K562 (cell line): ENCODE data around the gene SLC2A8. TPM values are rescaled to one million over a fixed set of nuclear protein-coding genes. Genes with fewer than 3 reads are reported as not detected.

Source experiments
- ATAC-seq: fragments of 200-7000 bp; cut with Tn5 transposase; 3 replicates; pipeline ENCODE4 v1.9.1; 2020; ENCODE audit warnings: moderate library complexity
- BruUV-seq: library from RNA; stranded (reverse); fragments of 400-500 nt; replicated peaks from 2 replicates; lab custom pipeline; 2021; lab: Mats Ljungman, UMichigan
- CTCF ChIA-PET: fragments of 300-600 bp; formaldehyde crosslinking; extraction: SDS; loops from one replicate; lab custom pipeline; 2021; ENCODE audit warnings: low intra/inter-chr PET ratio; lab: Yijun Ruan, JAX
- POLR2A ChIA-PET: fragments of 300-600, 350-650 bp; sonication (Branson Sonifier 250); formaldehyde crosslinking; extraction: SDS; loops from one replicate; lab custom pipeline; 2021; ENCODE audit warnings: antibody characterized with exemption, inconsistent platforms; lab: Yijun Ruan, JAX
- DNase-seq, 4 experiments: peaks; one replicate each; pipeline versions ENCODE4 v3.0.0 to v3.0.0-alpha.2; 2011 to 2018; ENCODE audit warnings: low spot score in 3 of 4, mixed read lengths in 3 of 4; ENCODE audit errors: extremely low read depth in 1 of 4
- FAIRE-seq: peaks from 2 replicates; lab custom pipeline; 2011; peaks lifted over from hg19 to GRCh38; lab: Jason Lieb, UNC
- H2AFZ ChIP-seq: 2 replicates; pipeline ENCODE4 v1.6.0; 2011; ENCODE audit warnings: low read depth, low read length, control low read depth, inconsistent platforms
- H3K27ac ChIP-seq: fragments of 200-600 bp; 3 replicates; pipeline ENCODE4 v1.8.0; 2011; ENCODE audit warnings: low read depth, mild to moderate bottlenecking, control low read depth, inconsistent platforms, low read length, moderate library complexity, mixed read lengths; ENCODE audit errors: extremely low read depth
- H3K27me3 ChIP-seq, 2 experiments: fragments of 300-600 bp in 1 of 2; 2 replicates in 1 of 2; 3 replicates in 1 of 2; pipeline versions ENCODE4 v1.6.0 to v1.8.0; 2011; ENCODE audit warnings: inconsistent platforms in 2 of 2, low read length in 2 of 2, mild to moderate bottlenecking in 1 of 2, mixed read lengths in 1 of 2, moderate library complexity in 1 of 2; ENCODE audit not compliant: control insufficient read depth in 2 of 2, insufficient read depth in 2 of 2
- H3K36me3 ChIP-seq: fragments of 300-600 bp; 3 replicates; pipeline ENCODE4 v1.8.0; 2011; ENCODE audit warnings: mild to moderate bottlenecking, low read length, inconsistent platforms; ENCODE audit not compliant: control insufficient read depth, insufficient read depth
- H3K4me1 ChIP-seq, 2 experiments: fragments of 200-600 bp in 1 of 2; replicated peaks in 1 of 2; 2 replicates in 1 of 2; 3 replicates in 1 of 2; pipeline versions ENCODE4 v1.5.1 to v1.8.0; 2011; ENCODE audit warnings: inconsistent platforms in 2 of 2, low read length in 2 of 2, mild to moderate bottlenecking in 1 of 2, mixed read lengths in 1 of 2, moderate library complexity in 1 of 2; ENCODE audit not compliant: control insufficient read depth in 2 of 2, insufficient read depth in 2 of 2
- H3K4me2 ChIP-seq: 2 replicates; pipeline ENCODE4 v1.6.1; 2011; ENCODE audit warnings: low read length, control low read depth, inconsistent platforms, mixed read lengths; ENCODE audit not compliant: insufficient read depth
- H3K4me3 ChIP-seq: fragments of 200-600 bp; sonication (generic), shearing (Covaris generic); 2 replicates; pipeline ENCODE4 v1.5.1; 2016; ENCODE audit warnings: control low read depth, inconsistent platforms
- H3K79me2 ChIP-seq: fragments of 200-600 bp; 3 replicates; pipeline ENCODE4 v1.8.0; 2011; ENCODE audit warnings: low read length, inconsistent platforms; ENCODE audit not compliant: control insufficient read depth, insufficient read depth
- H3K9ac ChIP-seq, 2 experiments: 2 replicates each; pipeline versions ENCODE4 v1.6.0 to v1.6.1; 2011; ENCODE audit warnings: low read depth in 2 of 2, low read length in 2 of 2, control low read depth in 1 of 2, inconsistent platforms in 1 of 2, mild to moderate bottlenecking in 1 of 2, mixed read lengths in 1 of 2; ENCODE audit not compliant: insufficient read depth in 1 of 2
- H3K9me1 ChIP-seq: one replicate; pipeline ENCODE4 v1.6.0; 2011; ENCODE audit warnings: inconsistent platforms, mild to moderate bottlenecking, low read length, moderate library complexity; ENCODE audit not compliant: control insufficient read depth, insufficient read depth
- H3K9me3 ChIP-seq: replicated peaks from 2 replicates; pipeline ENCODE4 v1.5.1; 2011; ENCODE audit warnings: low read depth, low read length, inconsistent platforms; ENCODE audit not compliant: control insufficient read depth, insufficient read depth
- H4K20me1 ChIP-seq: replicated peaks from 2 replicates; pipeline ENCODE4 v1.6.1; 2011; ENCODE audit warnings: low read length, inconsistent platforms, mixed read lengths; ENCODE audit not compliant: control insufficient read depth, insufficient read depth
- CBX3 ChIP-seq, 2 experiments: IDR thresholded peaks; 1 replicate in 1 of 2; 2 replicates in 1 of 2; pipeline ENCODE4 v1.6.1; 2012; ENCODE audit warnings: inconsistent platforms in 2 of 2, low read length in 2 of 2, borderline replicate concordance in 1 of 2, control low read depth in 1 of 2
- DNMT1 ChIP-seq: fragments of 450-650 bp; IDR thresholded peaks from 2 replicates; pipeline ENCODE4 v1.6.1; 2016; ENCODE audit warnings: antibody characterized with exemption, mild to moderate bottlenecking
- GTF2A2 ChIP-seq: IDR thresholded peaks from 2 replicates; pipeline ENCODE4 v1.6.1; 2016; ENCODE audit warnings: mild to moderate bottlenecking, missing genetic modification characterization, missing compliant biosample characterization
- MECOM ChIP-seq: fragments of 250-450 bp; sonication (Bioruptor Pico); IDR thresholded peaks from 2 replicates; pipeline ENCODE4 v1.8.0; 2022; ENCODE audit warnings: inconsistent platforms
- SP2 ChIP-seq: IDR thresholded peaks from 2 replicates; pipeline ENCODE4 v1.6.1; 2011; ENCODE audit warnings: mild to moderate bottlenecking, low read depth, low read length, moderate library complexity; ENCODE audit not compliant: poor library complexity, severe bottlenecking; ENCODE audit errors: extremely low read depth
- TBP ChIP-seq: optimal IDR thresholded peaks from 2 replicates; pipeline ENCODE3; 2011; ENCODE audit warnings: low read depth, low read length, improper control_type of control experiment
- ZFX ChIP-seq: sonication (generic); formaldehyde crosslinking; IDR thresholded peaks from 2 replicates; pipeline ENCODE4 v1.8.0; 2022; ENCODE audit warnings: mild to moderate bottlenecking, missing genetic modification reagents, moderate library complexity
- ZNF561 ChIP-seq: fragments of 450-650 bp; formaldehyde crosslinking; conservative IDR thresholded peaks from 2 replicates; pipeline ENCODE4 v1.4.0; 2020; ENCODE audit warnings: mild to moderate bottlenecking, moderate library complexity
- ZNF583 ChIP-seq: fragments of 250-450 bp; sonication (Bioruptor Pico); IDR thresholded peaks from 2 replicates; pipeline ENCODE4 v1.4.0; 2020
- WGBS: fragments of 100-300 bp; shearing (Covaris generic); methylation state at CpG from one replicate; pipeline ENCODE4 v1.1.6; 2016; ENCODE audit warnings: low coverage, mixed read lengths; ENCODE audit not compliant: insufficient coverage; ENCODE audit errors: missing lambda C conversion rate; 5-methylcytosine and 5-hydroxymethylcytosine counted together
- in situ Hi-C: fragments of 300-500 bp; cut with MboI; formaldehyde crosslinking; loops from 4 replicates; pipeline ENCODE4 v1.15.0; 2018; ENCODE audit warnings: inconsistent platforms, mixed read lengths
- intact Hi-C: fragments of 100-400 bp; cut with micrococcal nuclease; formaldehyde crosslinking; loops from 2 replicates; pipeline ENCODE4 v1.14.2; 2022
- polyA plus RNA-seq, 8 experiments: library from polyadenylated mRNA; depleted of rRNA in 4 of 8; stranded (reverse) in 5 of 8; unstranded in 3 of 8; fragments of >200 nt; fragmentation: Nextera tagmentation in 2 of 8; fragmentation: Illumina TruSeq in 1 of 8; extraction: Ambion mirVana in 2 of 8; extraction: Trizol in 1 of 8; gene quantifications; 2 replicates each; pipeline versions ENCODE4 v1.2.1 to v1.2.3, GENCODE V29; 2011 to 2014; ENCODE audit warnings: inconsistent platforms in 1 of 8, missing spikeins in 1 of 8
- total RNA-seq, 7 experiments: library from RNA; depleted of rRNA in 6 of 7; stranded (reverse); fragments of >200 nt in 6 of 7; fragmentation: Illumina TruSeq in 2 of 7; extraction: Trizol in 2 of 7; gene quantifications; 2 replicates each; pipeline versions ENCODE4 v1.2.1 to v1.2.3, GENCODE V29; 2011 to 2021; ENCODE audit warnings: low replicate concordance in 1 of 7
- TF ChIP-seq, protein P1 (sequence below): sonication (generic); IDR thresholded peaks from 2 replicates; pipeline ENCODE4 v1.6.1; 2016
- TF ChIP-seq, protein P2 (sequence below): fragments of 450-650 bp; IDR thresholded peaks from 2 replicates; pipeline ENCODE4 v1.6.1; 2016; ENCODE audit warnings: low read depth

SLC2A8 gene
- total and polyA plus RNA-seq, 9 of the 15 experiments (the other 6 are each of a cell fraction or from before 2014, with no cell fraction given), result 0.13 to 12.9 (median 5.2) TPM

DNA sequence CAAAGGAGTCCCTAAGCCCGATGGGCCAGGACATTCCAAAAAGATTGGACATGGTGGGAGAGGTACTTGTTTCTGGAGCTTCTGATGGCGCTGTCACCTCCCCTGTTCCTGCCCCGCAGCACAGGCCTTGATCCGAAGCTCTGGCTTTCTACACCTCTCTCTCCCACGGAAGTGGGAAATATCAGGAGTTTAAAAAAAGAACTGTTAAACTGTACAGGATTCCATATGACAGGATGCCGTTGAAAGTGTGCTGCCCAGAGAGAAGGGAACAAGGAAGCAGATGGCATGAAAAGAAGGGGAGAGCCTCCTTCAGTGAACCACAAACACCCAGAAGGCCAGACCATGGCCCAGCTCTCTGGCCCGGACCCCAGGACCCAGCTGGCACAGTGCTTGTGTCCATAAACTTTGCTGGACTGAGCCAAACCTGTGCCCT lies 26.8 kb upstream of the SLC2A8 start (continued):
- TF ChIP-seq TBP, result no peak
- TF ChIP-seq, protein P1, sequence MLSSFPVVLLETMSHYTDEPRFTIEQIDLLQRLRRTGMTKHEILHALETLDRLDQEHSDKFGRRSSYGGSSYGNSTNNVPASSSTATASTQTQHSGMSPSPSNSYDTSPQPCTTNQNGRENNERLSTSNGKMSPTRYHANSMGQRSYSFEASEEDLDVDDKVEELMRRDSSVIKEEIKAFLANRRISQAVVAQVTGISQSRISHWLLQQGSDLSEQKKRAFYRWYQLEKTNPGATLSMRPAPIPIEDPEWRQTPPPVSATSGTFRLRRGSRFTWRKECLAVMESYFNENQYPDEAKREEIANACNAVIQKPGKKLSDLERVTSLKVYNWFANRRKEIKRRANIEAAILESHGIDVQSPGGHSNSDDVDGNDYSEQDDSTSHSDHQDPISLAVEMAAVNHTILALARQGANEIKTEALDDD, result no peak
- TF ChIP-seq, all 486 proteins: peak for 0

DNA sequence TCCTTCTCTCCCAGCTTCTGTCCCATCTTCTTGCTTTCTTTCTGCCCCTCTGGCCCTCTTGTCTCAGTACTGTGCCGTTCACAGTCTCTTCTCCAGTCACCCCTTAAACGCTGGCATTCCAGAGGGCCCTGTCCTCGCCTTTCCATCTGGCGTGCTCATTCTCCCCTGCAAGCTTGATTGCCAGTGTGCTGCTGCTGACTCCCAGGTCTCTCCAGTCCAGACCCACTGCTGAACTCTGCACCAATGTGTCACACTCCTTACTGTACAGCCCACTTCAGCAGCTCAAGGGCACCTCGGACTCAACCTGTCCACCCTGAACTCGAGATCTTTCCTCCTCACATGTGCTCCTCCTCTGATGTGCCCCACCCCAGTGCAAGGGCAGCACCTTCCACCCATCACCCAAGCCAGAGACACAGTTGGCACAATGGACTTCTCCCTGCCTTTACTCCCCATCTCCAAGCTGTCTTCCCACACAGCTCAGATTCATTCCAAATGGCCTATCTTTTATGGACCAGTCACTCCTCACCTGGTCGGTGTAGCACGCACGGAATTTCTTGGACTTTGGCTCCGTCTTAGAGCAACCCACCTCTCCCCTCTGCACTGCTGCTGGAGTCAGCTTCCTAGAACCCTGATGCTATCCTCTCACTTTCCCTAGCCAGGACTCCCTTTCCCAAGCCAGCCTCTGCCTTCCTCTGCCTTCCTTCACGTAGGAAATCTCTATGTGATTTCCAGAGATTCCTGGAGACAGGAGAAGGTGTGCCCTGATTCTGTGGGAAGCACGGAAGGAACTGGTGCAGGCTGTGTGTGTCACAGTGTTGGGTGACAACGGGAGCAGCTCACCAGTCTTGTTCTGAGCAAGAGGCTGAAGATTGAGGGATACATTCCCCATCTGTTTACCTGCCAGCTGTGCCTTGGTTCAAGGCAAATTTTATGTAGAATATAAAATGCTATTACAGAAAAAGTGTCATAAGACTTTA lies 26.0 kb upstream of the SLC2A8 start:
- ATAC-seq (no peak), DNase-seq (no peak), FAIRE-seq (no peak)
- Histone ChIP-seq H3K27ac (no peak overlapping the region), H3K9me3 (no peaks in the 10 kb centered on the region), H3K9me1 (no peaks in the 10 kb centered on the region), H3K4me3 (no peak overlapping the region), H4K20me1 (peaks cover 6% of the 10 kb centered on the region), H3K27me3 (peaks cover 30 to 53% of the 10 kb centered on the region in 2 experiments), H3K36me3 (no peaks in the 10 kb centered on the region), H3K4me1 (no peaks in the 10 kb centered on the region; a peak in 1 of 5 replicates), H2AFZ (no peak overlapping the region), H3K9ac (no peak overlapping the region), H3K4me2 (no peak overlapping the region), H3K79me2 (no peaks in the 10 kb centered on the region)
- in situ Hi-C loops, result no loop called here
- no TSS peak for BruUV-seq
- CTCF ChIA-PET, result no interaction called here
- POLR2A ChIA-PET, result no interaction called here
- 3% methylated on average over 13 of the region's 13 CpGs for WGBS
- intact Hi-C loops, result no loop called here
- TF ChIP-seq ZNF583 (CRISPR knock-in tag), result no peak
- no peak for TF ChIP-seq DNMT1
- no peak for TF ChIP-seq SP2
- no peak for TF ChIP-seq ZNF561 (CRISPR knock-in tag)
- TF ChIP-seq, protein P2, sequence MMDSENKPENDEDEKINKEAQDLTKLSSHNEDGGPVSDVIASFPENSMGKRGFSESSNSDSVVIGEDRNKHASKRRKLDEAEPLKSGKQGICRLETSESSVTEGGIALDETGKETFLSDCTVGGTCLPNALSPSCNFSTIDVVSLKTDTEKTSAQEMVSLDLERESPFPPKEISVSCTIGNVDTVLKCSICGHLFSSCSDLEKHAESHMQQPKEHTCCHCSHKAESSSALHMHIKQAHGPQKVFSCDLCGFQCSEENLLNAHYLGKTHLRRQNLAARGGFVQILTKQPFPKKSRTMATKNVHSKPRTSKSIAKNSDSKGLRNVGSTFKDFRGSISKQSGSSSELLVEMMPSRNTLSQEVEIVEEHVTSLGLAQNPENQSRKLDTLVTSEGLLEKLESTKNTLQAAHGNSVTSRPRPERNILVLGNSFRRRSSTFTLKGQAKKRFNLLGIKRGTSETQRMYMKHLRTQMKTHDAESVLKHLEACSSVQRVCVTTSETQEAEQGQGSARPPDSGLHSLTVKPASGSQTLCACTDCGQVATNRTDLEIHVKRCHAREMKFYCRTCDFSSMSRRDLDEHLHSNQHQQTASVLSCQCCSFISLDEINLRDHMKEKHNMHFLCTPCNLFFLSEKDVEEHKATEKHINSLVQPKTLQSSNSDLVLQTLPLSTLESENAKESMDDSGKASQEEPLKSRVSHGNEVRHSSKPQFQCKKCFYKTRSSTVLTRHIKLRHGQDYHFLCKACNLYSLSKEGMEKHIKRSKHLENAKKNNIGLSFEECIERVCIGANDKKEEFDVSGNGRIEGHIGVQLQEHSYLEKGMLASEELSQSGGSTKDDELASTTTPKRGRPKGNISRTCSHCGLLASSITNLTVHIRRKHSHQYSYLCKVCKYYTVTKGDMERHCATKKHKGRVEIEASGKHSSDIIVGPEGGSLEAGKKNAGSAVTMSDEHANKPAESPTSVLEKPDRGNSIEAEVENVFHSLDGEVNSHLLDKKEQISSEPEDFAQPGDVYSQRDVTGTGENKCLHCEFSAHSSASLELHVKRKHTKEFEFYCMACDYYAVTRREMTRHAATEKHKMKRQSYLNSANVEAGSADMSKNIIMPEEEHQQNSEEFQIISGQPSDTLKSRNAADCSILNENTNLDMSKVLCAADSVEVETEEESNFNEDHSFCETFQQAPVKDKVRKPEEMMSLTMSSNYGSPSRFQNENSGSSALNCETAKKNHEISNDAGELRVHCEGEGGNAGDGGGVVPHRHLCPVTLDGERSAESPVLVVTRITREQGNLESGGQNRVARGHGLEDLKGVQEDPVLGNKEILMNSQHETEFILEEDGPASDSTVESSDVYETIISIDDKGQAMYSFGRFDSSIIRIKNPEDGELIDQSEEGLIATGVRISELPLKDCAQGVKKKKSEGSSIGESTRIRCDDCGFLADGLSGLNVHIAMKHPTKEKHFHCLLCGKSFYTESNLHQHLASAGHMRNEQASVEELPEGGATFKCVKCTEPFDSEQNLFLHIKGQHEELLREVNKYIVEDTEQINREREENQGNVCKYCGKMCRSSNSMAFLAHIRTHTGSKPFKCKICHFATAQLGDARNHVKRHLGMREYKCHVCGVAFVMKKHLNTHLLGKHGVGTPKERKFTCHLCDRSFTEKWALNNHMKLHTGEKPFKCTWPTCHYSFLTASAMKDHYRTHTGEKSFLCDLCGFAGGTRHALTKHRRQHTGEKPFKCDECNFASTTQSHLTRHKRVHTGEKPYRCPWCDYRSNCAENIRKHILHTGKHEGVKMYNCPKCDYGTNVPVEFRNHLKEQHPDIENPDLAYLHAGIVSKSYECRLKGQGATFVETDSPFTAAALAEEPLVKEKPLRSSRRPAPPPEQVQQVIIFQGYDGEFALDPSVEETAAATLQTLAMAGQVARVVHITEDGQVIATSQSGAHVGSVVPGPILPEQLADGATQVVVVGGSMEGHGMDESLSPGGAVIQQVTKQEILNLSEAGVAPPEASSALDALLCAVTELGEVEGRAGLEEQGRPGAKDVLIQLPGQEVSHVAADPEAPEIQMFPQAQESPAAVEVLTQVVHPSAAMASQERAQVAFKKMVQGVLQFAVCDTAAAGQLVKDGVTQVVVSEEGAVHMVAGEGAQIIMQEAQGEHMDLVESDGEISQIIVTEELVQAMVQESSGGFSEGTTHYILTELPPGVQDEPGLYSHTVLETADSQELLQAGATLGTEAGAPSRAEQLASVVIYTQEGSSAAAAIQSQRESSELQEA, result no peak
- no peak for TF ChIP-seq ZFX (CRISPR knock-in tag)
- no peak for TF ChIP-seq CBX3 (IDR thresholded peaks at IDR 0.05; ENCODE audit: borderline replicate concordance in 1 of 2, low read length in 2 of 2)
- TF ChIP-seq MECOM (CRISPR knock-in tag), result no peak
- no peak for TF ChIP-seq GTF2A2 (tag)
